HepG2 (cell line): ENCODE results near the gene GGNBP2. TPM values are rescaled to one million over a fixed set of nuclear protein-coding genes. Genes with fewer than 3 reads are reported as not detected.

ENCODE experiments used
- ARNTL ChIP-seq: sonication (generic); formaldehyde crosslinking; IDR thresholded peaks from 2 replicates; pipeline ENCODE4 v1.4.0; 2020; ENCODE audit warnings: mild to moderate bottlenecking, missing genetic modification reagents
- ATM ChIP-seq: fragments of 450-650 bp; IDR thresholded peaks from 2 replicates; pipeline ENCODE4 v1.7.1; 2017; ENCODE audit warnings: mild to moderate bottlenecking, borderline replicate concordance
- CAMTA2 ChIP-seq: sonication (generic); formaldehyde crosslinking; IDR thresholded peaks from 2 replicates; pipeline ENCODE4 v1.4.0; 2020; ENCODE audit warnings: mild to moderate bottlenecking, missing genetic modification reagents, borderline replicate concordance
- CCAR2 ChIP-seq: fragments of 200-400 bp; formaldehyde crosslinking; optimal IDR thresholded peaks from 2 replicates; pipeline ENCODE3; 2018; ENCODE audit warnings: low read depth, mild to moderate bottlenecking, low read length, moderate library complexity
- FOSL2 ChIP-seq: sonication (generic); formaldehyde crosslinking; IDR thresholded peaks from 2 replicates; pipeline ENCODE4 v1.4.0; 2020; ENCODE audit warnings: missing genetic modification reagents
- U2AF2 ChIP-seq: fragments of 200-400 bp; formaldehyde crosslinking; IDR thresholded peaks from 2 replicates; pipeline ENCODE4 v1.6.1; 2017; ENCODE audit warnings: low read depth, mild to moderate bottlenecking, low read length
- ZNF138 ChIP-seq: sonication (generic); formaldehyde crosslinking; IDR thresholded peaks from 2 replicates; pipeline ENCODE4 v1.5.0; 2020; ENCODE audit warnings: mild to moderate bottlenecking, low read depth, missing genetic modification reagents
- ZNF460 ChIP-seq: sonication (generic); formaldehyde crosslinking; IDR thresholded peaks from 2 replicates; pipeline ENCODE4 v1.5.1; 2020; ENCODE audit warnings: missing genetic modification reagents, mild to moderate bottlenecking, borderline replicate concordance
- ZNF761 ChIP-seq: sonication (generic); formaldehyde crosslinking; conservative IDR thresholded peaks from 2 replicates; pipeline ENCODE4 v1.4.0; 2020; ENCODE audit warnings: mild to moderate bottlenecking, missing genetic modification reagents
- polyA plus RNA-seq, 8 experiments: library from polyadenylated mRNA; depleted of rRNA in 3 of 8; stranded (reverse) in 7 of 8; unstranded in 1 of 8; fragments of >200 nt; fragmentation: Illumina TruSeq in 4 of 8; extraction: Trizol in 4 of 8; gene quantifications; 2 replicates each; pipeline versions ENCODE4 v1.2.1 to v1.2.3, GENCODE V29; 2011 to 2016; ENCODE audit warnings: low read depth in 4 of 8, missing spikeins in 1 of 8, mixed read lengths in 1 of 8; ENCODE audit not compliant: insufficient read depth in 1 of 8
- total RNA-seq, 5 experiments: library from RNA; depleted of rRNA; stranded (reverse); fragments of >200 nt; fragmentation: Illumina TruSeq; extraction: Trizol; gene quantifications; 2 replicates each; pipeline ENCODE4 v1.2.3, GENCODE V29; 2016; ENCODE audit warnings: low read depth in 1 of 5
- TF ChIP-seq, protein P1 (sequence below): sonication (generic); formaldehyde crosslinking; IDR thresholded peaks from 2 replicates; pipeline ENCODE4 v1.4.0; 2020; ENCODE audit warnings: missing genetic modification reagents
- TF ChIP-seq, protein P2 (sequence below): IDR thresholded peaks from 2 replicates; pipeline ENCODE4 v1.6.1; 2016
- TF ChIP-seq, protein P3 (sequence below): sonication (generic); formaldehyde crosslinking; IDR thresholded peaks from 2 replicates; pipeline ENCODE4 v1.4.0; 2020; ENCODE audit warnings: missing genetic modification reagents
- TF ChIP-seq, protein P4 (sequence below): sonication (generic); formaldehyde crosslinking; IDR thresholded peaks from 2 replicates; pipeline ENCODE4 v1.5.1; 2020; ENCODE audit warnings: mild to moderate bottlenecking, missing genetic modification reagents
- TF ChIP-seq, protein P5 (sequence below): sonication (generic); formaldehyde crosslinking; IDR thresholded peaks from 2 replicates; pipeline ENCODE4 v1.8.1; 2023; ENCODE audit warnings: missing genetic modification reagents, inconsistent platforms, borderline replicate concordance
- TF ChIP-seq, protein P6 (sequence below): fragments of 450-650 bp; IDR thresholded peaks from 2 replicates; pipeline ENCODE4 v1.6.1; 2017; ENCODE audit warnings: mild to moderate bottlenecking

GGNBP2 gene
- total and polyA plus RNA-seq, 2 of the 13 experiments (the other 11 are each of a cell fraction or from before 2014, with no cell fraction given): 53.3 to 84.2 TPM

DNA sequence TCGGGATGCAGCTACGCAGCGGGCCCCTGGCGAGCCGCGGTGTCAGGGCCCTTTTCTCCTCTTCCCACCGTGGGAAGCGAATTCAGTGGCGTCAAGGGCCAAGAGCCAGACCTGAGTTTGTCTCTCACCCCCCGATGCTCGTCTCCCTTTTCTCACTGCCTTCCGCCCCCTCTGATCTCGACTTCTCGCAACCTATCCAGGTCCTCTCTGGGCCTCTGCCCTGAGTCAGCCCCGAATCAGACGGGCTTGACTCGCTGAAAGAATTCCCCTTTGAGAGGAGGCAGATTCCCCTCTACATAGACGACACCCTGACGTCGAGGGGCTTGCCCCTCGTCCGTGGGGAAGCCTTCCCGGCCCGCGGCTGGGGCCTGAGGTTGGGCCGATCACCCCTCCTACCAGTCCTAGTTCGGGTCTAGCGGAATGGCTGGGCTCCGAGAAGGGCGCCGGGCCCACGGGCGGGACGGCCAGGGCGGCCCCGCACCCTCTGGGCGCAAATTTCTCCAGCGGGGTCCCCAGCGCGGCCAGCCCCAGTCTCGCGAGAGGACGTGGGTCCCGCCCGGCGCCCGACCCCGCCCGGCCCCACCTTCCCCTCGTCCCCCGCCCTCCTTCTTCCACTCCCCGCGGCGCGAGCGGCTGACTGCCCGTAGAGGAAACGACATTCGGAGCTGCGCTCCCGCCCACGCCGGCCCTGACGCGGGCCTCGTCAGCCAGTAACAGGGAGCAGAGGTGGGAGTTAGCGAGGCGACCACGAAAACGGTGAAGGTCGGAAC is at the start of gene GGNBP2 (continued):
- peak; percentile 61; the same call in 1 of the 2 replicates for TF ChIP-seq CAMTA2
- no peak for TF ChIP-seq U2AF2
- no peak for TF ChIP-seq FOSL2 (CRISPR knock-in tag)
- peak; percentile 38 for TF ChIP-seq ARNTL (CRISPR knock-in tag)
- no peak for TF ChIP-seq ATM
- TF ChIP-seq, protein P1, sequence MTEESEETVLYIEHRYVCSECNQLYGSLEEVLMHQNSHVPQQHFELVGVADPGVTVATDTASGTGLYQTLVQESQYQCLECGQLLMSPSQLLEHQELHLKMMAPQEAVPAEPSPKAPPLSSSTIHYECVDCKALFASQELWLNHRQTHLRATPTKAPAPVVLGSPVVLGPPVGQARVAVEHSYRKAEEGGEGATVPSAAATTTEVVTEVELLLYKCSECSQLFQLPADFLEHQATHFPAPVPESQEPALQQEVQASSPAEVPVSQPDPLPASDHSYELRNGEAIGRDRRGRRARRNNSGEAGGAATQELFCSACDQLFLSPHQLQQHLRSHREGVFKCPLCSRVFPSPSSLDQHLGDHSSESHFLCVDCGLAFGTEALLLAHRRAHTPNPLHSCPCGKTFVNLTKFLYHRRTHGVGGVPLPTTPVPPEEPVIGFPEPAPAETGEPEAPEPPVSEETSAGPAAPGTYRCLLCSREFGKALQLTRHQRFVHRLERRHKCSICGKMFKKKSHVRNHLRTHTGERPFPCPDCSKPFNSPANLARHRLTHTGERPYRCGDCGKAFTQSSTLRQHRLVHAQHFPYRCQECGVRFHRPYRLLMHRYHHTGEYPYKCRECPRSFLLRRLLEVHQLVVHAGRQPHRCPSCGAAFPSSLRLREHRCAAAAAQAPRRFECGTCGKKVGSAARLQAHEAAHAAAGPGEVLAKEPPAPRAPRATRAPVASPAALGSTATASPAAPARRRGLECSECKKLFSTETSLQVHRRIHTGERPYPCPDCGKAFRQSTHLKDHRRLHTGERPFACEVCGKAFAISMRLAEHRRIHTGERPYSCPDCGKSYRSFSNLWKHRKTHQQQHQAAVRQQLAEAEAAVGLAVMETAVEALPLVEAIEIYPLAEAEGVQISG (CRISPR knock-in tag): peak; percentile 59
- 0 out of 2 replicates have a peak, but pooled peaks have one; percentile 9 for TF ChIP-seq ZNF761
- TF ChIP-seq, protein P2, sequence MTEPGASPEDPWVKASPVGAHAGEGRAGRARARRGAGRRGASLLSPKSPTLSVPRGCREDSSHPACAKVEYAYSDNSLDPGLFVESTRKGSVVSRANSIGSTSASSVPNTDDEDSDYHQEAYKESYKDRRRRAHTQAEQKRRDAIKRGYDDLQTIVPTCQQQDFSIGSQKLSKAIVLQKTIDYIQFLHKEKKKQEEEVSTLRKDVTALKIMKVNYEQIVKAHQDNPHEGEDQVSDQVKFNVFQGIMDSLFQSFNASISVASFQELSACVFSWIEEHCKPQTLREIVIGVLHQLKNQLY (CRISPR knock-in tag): no peak; the same call in 1 of the 2 replicates
- TF ChIP-seq, protein P3, sequence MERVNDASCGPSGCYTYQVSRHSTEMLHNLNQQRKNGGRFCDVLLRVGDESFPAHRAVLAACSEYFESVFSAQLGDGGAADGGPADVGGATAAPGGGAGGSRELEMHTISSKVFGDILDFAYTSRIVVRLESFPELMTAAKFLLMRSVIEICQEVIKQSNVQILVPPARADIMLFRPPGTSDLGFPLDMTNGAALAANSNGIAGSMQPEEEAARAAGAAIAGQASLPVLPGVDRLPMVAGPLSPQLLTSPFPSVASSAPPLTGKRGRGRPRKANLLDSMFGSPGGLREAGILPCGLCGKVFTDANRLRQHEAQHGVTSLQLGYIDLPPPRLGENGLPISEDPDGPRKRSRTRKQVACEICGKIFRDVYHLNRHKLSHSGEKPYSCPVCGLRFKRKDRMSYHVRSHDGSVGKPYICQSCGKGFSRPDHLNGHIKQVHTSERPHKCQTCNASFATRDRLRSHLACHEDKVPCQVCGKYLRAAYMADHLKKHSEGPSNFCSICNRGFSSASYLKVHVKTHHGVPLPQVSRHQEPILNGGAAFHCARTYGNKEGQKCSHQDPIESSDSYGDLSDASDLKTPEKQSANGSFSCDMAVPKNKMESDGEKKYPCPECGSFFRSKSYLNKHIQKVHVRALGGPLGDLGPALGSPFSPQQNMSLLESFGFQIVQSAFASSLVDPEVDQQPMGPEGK (CRISPR knock-in tag): no peak; the same call in 1 of the 2 replicates
- no peak for TF ChIP-seq ZNF460
- 0 out of 2 replicates have a peak, but pooled peaks have one; percentile 58 for TF ChIP-seq ZNF138 (CRISPR knock-in tag)
- TF ChIP-seq, protein P4, sequence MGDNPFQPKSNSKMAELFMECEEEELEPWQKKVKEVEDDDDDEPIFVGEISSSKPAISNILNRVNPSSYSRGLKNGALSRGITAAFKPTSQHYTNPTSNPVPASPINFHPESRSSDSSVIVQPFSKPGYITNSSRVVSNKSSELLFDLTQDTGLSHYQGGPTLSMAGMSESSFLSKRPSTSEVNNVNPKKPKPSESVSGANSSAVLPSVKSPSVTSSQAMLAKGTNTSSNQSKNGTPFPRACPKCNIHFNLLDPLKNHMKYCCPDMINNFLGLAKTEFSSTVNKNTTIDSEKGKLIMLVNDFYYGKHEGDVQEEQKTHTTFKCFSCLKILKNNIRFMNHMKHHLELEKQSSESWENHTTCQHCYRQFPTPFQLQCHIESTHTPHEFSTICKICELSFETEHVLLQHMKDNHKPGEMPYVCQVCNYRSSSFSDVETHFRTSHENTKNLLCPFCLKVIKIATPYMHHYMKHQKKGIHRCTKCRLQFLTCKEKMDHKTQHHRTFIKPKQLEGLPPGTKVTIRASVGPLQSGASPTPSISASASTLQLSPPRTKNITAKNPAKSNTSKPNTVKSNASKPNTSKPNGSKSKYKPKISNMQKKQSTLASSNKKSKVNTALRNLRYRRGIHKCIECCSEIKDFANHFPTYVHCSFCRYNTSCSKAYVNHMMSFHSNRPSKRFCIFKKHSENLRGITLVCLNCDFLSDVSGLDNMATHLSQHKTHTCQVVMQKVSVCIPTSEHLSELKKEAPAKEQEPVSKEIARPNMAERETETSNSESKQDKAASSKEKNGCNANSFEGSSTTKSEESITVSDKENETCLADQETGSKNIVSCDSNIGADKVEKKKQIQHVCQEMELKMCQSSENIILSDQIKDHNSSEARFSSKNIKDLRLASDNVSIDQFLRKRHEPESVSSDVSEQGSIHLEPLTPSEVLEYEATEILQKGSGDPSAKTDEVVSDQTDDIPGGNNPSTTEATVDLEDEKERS (CRISPR knock-in tag): no peak
- no peak for TF ChIP-seq CCAR2
- TF ChIP-seq, protein P5, sequence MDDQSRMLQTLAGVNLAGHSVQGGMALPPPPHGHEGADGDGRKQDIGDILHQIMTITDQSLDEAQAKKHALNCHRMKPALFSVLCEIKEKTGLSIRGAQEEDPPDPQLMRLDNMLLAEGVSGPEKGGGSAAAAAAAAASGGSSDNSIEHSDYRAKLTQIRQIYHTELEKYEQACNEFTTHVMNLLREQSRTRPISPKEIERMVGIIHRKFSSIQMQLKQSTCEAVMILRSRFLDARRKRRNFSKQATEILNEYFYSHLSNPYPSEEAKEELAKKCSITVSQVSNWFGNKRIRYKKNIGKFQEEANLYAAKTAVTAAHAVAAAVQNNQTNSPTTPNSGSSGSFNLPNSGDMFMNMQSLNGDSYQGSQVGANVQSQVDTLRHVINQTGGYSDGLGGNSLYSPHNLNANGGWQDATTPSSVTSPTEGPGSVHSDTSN (CRISPR knock-in tag): no peak
- TF ChIP-seq, protein P6, sequence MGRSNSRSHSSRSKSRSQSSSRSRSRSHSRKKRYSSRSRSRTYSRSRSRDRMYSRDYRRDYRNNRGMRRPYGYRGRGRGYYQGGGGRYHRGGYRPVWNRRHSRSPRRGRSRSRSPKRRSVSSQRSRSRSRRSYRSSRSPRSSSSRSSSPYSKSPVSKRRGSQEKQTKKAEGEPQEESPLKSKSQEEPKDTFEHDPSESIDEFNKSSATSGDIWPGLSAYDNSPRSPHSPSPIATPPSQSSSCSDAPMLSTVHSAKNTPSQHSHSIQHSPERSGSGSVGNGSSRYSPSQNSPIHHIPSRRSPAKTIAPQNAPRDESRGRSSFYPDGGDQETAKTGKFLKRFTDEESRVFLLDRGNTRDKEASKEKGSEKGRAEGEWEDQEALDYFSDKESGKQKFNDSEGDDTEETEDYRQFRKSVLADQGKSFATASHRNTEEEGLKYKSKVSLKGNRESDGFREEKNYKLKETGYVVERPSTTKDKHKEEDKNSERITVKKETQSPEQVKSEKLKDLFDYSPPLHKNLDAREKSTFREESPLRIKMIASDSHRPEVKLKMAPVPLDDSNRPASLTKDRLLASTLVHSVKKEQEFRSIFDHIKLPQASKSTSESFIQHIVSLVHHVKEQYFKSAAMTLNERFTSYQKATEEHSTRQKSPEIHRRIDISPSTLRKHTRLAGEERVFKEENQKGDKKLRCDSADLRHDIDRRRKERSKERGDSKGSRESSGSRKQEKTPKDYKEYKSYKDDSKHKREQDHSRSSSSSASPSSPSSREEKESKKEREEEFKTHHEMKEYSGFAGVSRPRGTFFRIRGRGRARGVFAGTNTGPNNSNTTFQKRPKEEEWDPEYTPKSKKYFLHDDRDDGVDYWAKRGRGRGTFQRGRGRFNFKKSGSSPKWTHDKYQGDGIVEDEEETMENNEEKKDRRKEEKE: no peak
